A673 (cell line): Measurements from ENCODE around the gene C1orf94.

ENCODE experiments used
- CTCF ChIP-seq: fragments of 300-800, 200-600 bp; sonication (generic); conservative IDR thresholded peaks from 2 replicates; pipeline ENCODE4 v1.5.1; 2017; ENCODE audit warnings: low read depth, mild to moderate bottlenecking, antibody characterized with exemption, low read length, moderate library complexity, mixed read lengths
- EZH2 ChIP-seq: fragments of 200-600 bp; sonication (generic); IDR thresholded peaks from 2 replicates; pipeline ENCODE4 v1.6.1; 2017; ENCODE audit warnings: borderline replicate concordance, low read depth, mild to moderate bottlenecking, mixed read lengths, antibody characterized with exemption, low read length; ENCODE audit not compliant: poor library complexity, severe bottlenecking

GRCh38 chr1:34153246-34153645 lies 23.5 kb upstream of the C1orf94 start:
- no peak for TF ChIP-seq CTCF
- no peak for TF ChIP-seq EZH2
